Mesenchymal stem cell (in vitro differentiated cells and primary cell): ENCODE results near the gene AUTS2.

Experiments used
- DNase-seq: peaks from one replicate; pipeline ENCODE4 v3.0.0-alpha.2; 2013
- H2AFZ ChIP-seq: one replicate; pipeline ENCODE4 v1.6.1; 2013; ENCODE audit warnings: low read depth, mild to moderate bottlenecking, control low read depth, inconsistent platforms, low read length, moderate library complexity
- H2AK5ac ChIP-seq: 2 replicates; pipeline ENCODE4 v1.6.1; 2013; ENCODE audit warnings: low read length, moderate library complexity, mild to moderate bottlenecking, inconsistent platforms; ENCODE audit not compliant: severe bottlenecking
- H2BK120ac ChIP-seq: one replicate; pipeline ENCODE4 v1.6.1; 2013; ENCODE audit warnings: low read depth, mild to moderate bottlenecking, inconsistent platforms, low read length, moderate library complexity
- H2BK12ac ChIP-seq, 2 experiments: one replicate each; pipeline ENCODE4 v1.6.1; 2013; ENCODE audit warnings: inconsistent platforms in 2 of 2, low read length in 2 of 2, mild to moderate bottlenecking in 2 of 2, moderate library complexity in 2 of 2, control low read depth in 1 of 2
- H2BK15ac ChIP-seq: one replicate; pipeline ENCODE4 v1.6.1; 2013; ENCODE audit warnings: mild to moderate bottlenecking, low read depth, inconsistent platforms; ENCODE audit not compliant: poor library complexity, severe bottlenecking
- H2BK5ac ChIP-seq: 2 replicates; pipeline ENCODE4 v1.6.1; 2013; ENCODE audit warnings: low read depth, mild to moderate bottlenecking, low read length, control low read depth, inconsistent platforms; ENCODE audit not compliant: poor library complexity, severe bottlenecking
- H3K14ac ChIP-seq, 2 experiments: one replicate each; pipeline ENCODE4 v1.6.1; 2013; ENCODE audit warnings: inconsistent platforms in 2 of 2, low read length in 2 of 2, control low read depth in 1 of 2, mild to moderate bottlenecking in 1 of 2, moderate library complexity in 1 of 2
- H3K18ac ChIP-seq, 2 experiments: one replicate each; pipeline ENCODE4 v1.6.1; 2013; ENCODE audit warnings: inconsistent platforms in 2 of 2, low read length in 2 of 2, control low read depth in 1 of 2, low read depth in 1 of 2, mild to moderate bottlenecking in 1 of 2
- H3K23ac ChIP-seq, 2 experiments: one replicate each; pipeline ENCODE4 v1.6.1; 2013; ENCODE audit warnings: inconsistent platforms in 2 of 2, low read length in 2 of 2, mild to moderate bottlenecking in 2 of 2, moderate library complexity in 2 of 2, control low read depth in 1 of 2
- H3K27ac ChIP-seq: 2 replicates; pipeline ENCODE4 v1.5.1; 2013; ENCODE audit warnings: mild to moderate bottlenecking, moderate library complexity, low read length, control low read depth, inconsistent platforms; ENCODE audit not compliant: poor library complexity, severe bottlenecking
- H3K27me3 ChIP-seq, 2 experiments: 2 replicates each; pipeline versions ENCODE4 v1.6.1 to v1.7.0; 2013; ENCODE audit warnings: low read length in 2 of 2, mild to moderate bottlenecking in 2 of 2, moderate library complexity in 2 of 2, control low read depth in 1 of 2, inconsistent platforms in 1 of 2; ENCODE audit not compliant: control insufficient read depth in 1 of 2, insufficient read depth in 1 of 2
- H3K36me3 ChIP-seq, 2 experiments: 2 replicates each; pipeline versions ENCODE4 v1.6.1 to v1.7.0; 2013; ENCODE audit warnings: low read length in 2 of 2, control low read depth in 1 of 2, inconsistent platforms in 1 of 2, low read depth in 1 of 2, mild to moderate bottlenecking in 1 of 2; ENCODE audit not compliant: insufficient read depth in 2 of 2, control insufficient read depth in 1 of 2
- H3K4ac ChIP-seq, 2 experiments: one replicate each; pipeline ENCODE4 v1.6.1; 2013; ENCODE audit warnings: inconsistent platforms in 2 of 2, low read length in 2 of 2, mild to moderate bottlenecking in 2 of 2, moderate library complexity in 2 of 2, control low read depth in 1 of 2, low read depth in 1 of 2
- H3K4me1 ChIP-seq: 2 replicates; pipeline ENCODE4 v1.6.1; 2013; ENCODE audit warnings: low read depth, low read length, control low read depth; ENCODE audit not compliant: control insufficient read depth, insufficient read depth
- H3K4me2 ChIP-seq: 2 replicates; pipeline ENCODE4 v1.6.1; 2013; ENCODE audit warnings: low read length, mild to moderate bottlenecking, inconsistent platforms; ENCODE audit not compliant: poor library complexity, severe bottlenecking
- H3K4me3 ChIP-seq, 2 experiments: 2 replicates each; pipeline versions ENCODE4 v1.5.1 to v1.7.0; 2013; ENCODE audit warnings: low read length in 2 of 2, mild to moderate bottlenecking in 2 of 2, control low read depth in 1 of 2, low read depth in 1 of 2; ENCODE audit not compliant: insufficient read depth in 1 of 2
- H3K79me1 ChIP-seq: replicated peaks from 2 replicates; pipeline ENCODE4 v1.6.1; 2013; ENCODE audit warnings: mild to moderate bottlenecking, control low read depth, low read length, inconsistent platforms; ENCODE audit not compliant: poor library complexity, severe bottlenecking
- H3K9ac ChIP-seq: 2 replicates; pipeline ENCODE4 v1.7.0; 2013; ENCODE audit warnings: mild to moderate bottlenecking, low read length, moderate library complexity
- H3K9me3 ChIP-seq: 2 replicates; pipeline ENCODE4 v1.7.0; 2013; ENCODE audit warnings: mild to moderate bottlenecking, low read length; ENCODE audit not compliant: control insufficient read depth
- H4K8ac ChIP-seq: one replicate; pipeline ENCODE4 v1.6.1; 2013; ENCODE audit warnings: inconsistent platforms, mild to moderate bottlenecking, low read length, moderate library complexity
- H4K91ac ChIP-seq: one replicate; pipeline ENCODE4 v1.6.1; 2013; ENCODE audit warnings: mild to moderate bottlenecking, low read length, inconsistent platforms
- WGBS: methylation state at CpG from one replicate; pipeline ENCODE4 v1.1.7; 2013; ENCODE audit warnings: mixed read lengths; 5-methylcytosine and 5-hydroxymethylcytosine counted together

The AUTS2 gene

DNA sequence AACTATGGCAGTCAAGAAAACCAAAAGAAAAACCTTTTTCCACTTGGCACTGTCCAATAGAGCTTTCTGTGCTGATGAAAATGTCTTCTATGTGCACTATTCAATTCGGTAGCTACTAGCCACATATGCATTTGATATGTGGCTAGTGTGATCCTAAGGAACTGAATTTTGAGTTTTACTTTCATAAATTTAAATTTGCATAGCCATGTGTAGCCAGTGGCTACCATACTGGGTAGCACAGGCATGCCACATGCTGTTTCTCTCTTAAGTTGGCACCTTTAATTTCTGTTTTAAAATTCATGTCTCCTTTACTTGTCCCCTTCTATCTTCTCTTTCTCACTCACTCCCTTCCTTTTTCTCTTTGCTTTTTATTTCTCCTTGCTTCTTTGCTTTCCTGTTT is 455.7 kb downstream of the AUTS2 start:
- Histone ChIP-seq H3K4me1 (peaks cover 2% of the 10 kb centered on the region), H3K4ac (no peak overlapping the region), H3K9ac (no peak overlapping the region), H3K36me3 (no peaks in the 10 kb centered on the region), H2BK15ac (no peak overlapping the region), H3K14ac (no peak overlapping the region), H3K27me3 (no peaks in the 10 kb centered on the region), H2AFZ (no peak overlapping the region), H4K8ac (no peak overlapping the region), H3K4me3 (no peak overlapping the region), H3K27ac (no peak overlapping the region), H3K79me1 (no peaks in the 10 kb centered on the region), H4K91ac (no peak overlapping the region), H2AK5ac (no peak overlapping the region), H3K9me3 (no peaks in the 10 kb centered on the region), H2BK5ac (no peak overlapping the region), H3K23ac (no peak overlapping the region), H3K18ac (no peak overlapping the region), H2BK12ac (no peak overlapping the region), H3K4me2 (no peak overlapping the region), H2BK120ac (no peak overlapping the region)
- no peak for DNase-seq
- WGBS: 94% methylated on average over 1 of the region's 1 CpG

DNA sequence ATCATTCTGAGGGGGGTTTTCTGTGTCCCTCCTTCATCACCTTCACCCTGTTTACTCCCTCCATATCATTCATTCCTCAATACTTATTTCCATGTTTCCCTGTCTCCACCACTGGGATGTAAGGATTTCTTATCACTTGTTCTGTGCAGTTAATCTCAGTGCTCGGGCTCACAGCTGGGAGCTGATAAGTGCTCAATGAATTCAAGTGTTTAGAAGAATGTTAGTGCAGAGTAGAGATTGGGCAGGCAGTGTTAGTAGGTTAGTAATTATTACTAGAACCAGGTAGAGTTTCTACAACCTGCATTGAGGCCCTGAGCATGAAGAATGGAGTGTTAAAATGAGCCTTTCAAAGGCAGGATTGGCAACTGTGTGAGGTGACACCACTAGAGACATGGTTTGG is 458.1 kb downstream of the AUTS2 start:
- no peak overlapping the region for H3K9ac ChIP-seq
- no peak overlapping the region for H2AFZ ChIP-seq
- WGBS: 69% methylated on average over 1 of the region's 1 CpG

DNA sequence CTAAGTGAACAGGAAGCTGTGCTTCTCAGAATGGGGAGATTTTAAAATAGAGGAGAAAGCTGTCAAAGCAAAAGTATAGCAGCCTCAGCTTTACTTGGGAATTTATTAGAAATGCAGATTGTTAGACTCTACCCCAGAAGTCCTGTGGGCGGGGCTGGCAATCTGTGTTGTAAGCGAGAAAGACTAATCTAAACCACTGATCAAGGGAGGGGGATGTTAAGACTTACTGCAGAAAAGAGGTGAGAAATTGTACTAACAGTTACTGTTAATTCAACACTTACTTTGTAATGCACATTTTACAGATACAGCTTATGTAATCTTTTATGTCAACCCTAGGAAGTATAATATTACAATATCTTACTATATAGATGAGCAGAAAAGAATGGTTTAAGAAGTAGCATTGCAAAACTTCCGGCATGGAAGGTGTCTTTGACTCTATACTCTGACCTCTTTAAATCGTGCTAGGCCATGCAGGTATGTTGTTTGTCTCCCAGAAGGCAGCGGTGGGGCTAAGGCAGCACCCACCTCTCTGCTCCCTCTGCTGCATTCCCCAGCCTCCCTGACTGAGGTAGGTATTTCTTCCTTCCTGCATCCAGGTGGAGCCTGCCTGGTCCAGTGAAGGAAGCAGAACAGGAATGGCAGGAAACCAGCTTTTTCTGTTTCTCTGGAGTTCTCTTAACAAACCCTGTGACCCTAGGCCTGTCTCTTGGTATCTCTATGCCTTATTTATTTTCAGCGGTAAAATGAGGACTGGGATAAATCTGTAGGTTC is 462.2 kb downstream of the AUTS2 start:
- Histone ChIP-seq H3K9me3 (no peaks in the 10 kb centered on the region), H3K4me1 (no peaks in the 10 kb centered on the region), H2AFZ (no peak overlapping the region), H3K4me2 (no peak overlapping the region), H3K36me3 (no peaks in the 10 kb centered on the region), H3K4ac (no peak overlapping the region), H2BK5ac (no peak overlapping the region), H3K4me3 (no peak overlapping the region), H4K91ac (no peak overlapping the region), H3K23ac (no peak overlapping the region), H2BK15ac (no peak overlapping the region), H3K27ac (no peak overlapping the region), H2AK5ac (no peak overlapping the region), H3K9ac (no peak overlapping the region), H3K27me3 (no peaks in the 10 kb centered on the region), H3K79me1 (no peaks in the 10 kb centered on the region), H2BK12ac (no peak overlapping the region), H2BK120ac (no peak overlapping the region), H3K14ac (no peak overlapping the region), H4K8ac (no peak overlapping the region), H3K18ac (no peak overlapping the region)
- WGBS: 69% methylated on average over 6 of the region's 6 CpGs
- no peak for DNase-seq

More for the DNA sequence above, 458.1 kb downstream of the AUTS2 start:
- Histone ChIP-seq H3K79me1 (no peaks in the 10 kb centered on the region), H2BK120ac (no peak overlapping the region), H3K4ac (no peak overlapping the region), H4K8ac (no peak overlapping the region), H3K23ac (no peak overlapping the region), H3K14ac (no peak overlapping the region), H3K18ac (no peak overlapping the region), H3K27me3 (no peaks in the 10 kb centered on the region), H3K27ac (no peak overlapping the region), H2BK15ac (no peak overlapping the region), H3K36me3 (no peaks in the 10 kb centered on the region), H2BK12ac (no peak overlapping the region), H2AK5ac (no peak overlapping the region), H3K9me3 (no peaks in the 10 kb centered on the region), H2BK5ac (no peak overlapping the region), H3K4me1 (peaks cover 2% of the 10 kb centered on the region), H3K4me3 (no peak overlapping the region), H4K91ac (no peak overlapping the region), H3K4me2 (no peak overlapping the region)
- no peak for DNase-seq

DNA sequence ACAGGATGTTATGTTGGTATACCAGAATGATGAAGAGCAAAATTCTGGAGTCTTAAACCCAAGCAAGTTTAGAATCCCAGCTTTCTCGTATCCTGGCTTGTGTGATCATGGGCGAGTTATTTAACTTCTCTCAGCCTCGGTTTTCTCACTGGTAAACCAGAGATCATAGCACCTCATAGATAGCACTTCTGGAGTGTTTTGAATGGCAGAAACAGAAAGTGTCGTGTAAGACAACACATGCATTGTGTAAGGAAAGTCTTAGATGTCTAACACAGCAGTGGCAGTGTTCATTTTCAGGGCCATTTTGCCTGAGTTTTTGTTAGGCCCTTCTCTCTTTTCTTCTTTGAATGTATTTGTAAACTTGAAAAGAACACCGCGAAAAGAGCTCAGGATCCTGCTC is 465.1 kb downstream of the AUTS2 start:
- Histone ChIP-seq H3K27me3 (no peaks in the 10 kb centered on the region), H3K9ac (no peak overlapping the region), H2AK5ac (no peak overlapping the region), H2BK15ac (no peak overlapping the region), H4K8ac (no peak overlapping the region), H4K91ac (no peak overlapping the region), H3K18ac (no peak overlapping the region), H3K4me2 (no peak overlapping the region), H3K36me3 (no peaks in the 10 kb centered on the region), H3K23ac (no peak overlapping the region), H3K4me3 (no peak overlapping the region), H3K14ac (no peak overlapping the region), H3K4me1 (no peaks in the 10 kb centered on the region), H3K79me1 (no peaks in the 10 kb centered on the region), H3K9me3 (no peaks in the 10 kb centered on the region), H3K27ac (no peak overlapping the region), H2BK120ac (no peak overlapping the region), H3K4ac (no peak overlapping the region), H2BK12ac (no peak overlapping the region), H2AFZ (no peak overlapping the region), H2BK5ac (no peak overlapping the region)
- WGBS: 89% methylated on average over 6 of the region's 6 CpGs
- no peak for DNase-seq
